Measurements from ENCODE around the gene RAB28. TPM values are rescaled to one million over a fixed set of nuclear protein-coding genes. Genes with fewer than 3 reads are reported as not detected.

RAB28 gene
- total RNA-seq, 1 experiment from 2014 or later = 19.8 TPM

DNA sequence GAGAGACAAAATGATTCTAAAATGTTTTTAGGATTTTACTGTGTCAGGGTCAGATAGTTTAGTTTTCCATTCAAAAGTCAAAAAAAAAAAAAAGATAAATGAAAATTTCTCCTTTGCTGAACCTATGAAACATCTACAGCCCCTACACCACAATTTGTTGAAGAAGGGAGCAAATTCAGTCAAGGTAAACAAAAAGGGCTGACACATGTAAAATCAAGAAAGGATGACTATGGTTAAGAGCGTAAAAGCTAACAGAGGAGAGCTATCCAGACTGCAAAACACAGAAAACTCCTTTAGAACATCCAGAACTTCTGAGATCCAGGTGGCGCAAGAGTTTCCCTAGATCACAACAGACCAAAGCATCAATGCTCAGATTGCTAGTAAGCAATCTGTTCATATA is 72.2 kb downstream of the RAB28 start:
- Histone ChIP-seq H3K18ac (ENCODE audit: insufficient read length, low read depth, low read length) (no peak overlapping the region), H3K79me2 (ENCODE audit: insufficient read depth, low read length) (no peaks in the 10 kb centered on the region), H3T11ph (ENCODE audit: low read length) (no peak overlapping the region), H4K20me1 (ENCODE audit: control insufficient read depth, insufficient read depth, insufficient read length) (no peaks in the 10 kb centered on the region), H2BK5ac (ENCODE audit: insufficient read length, low read length) (no peak overlapping the region), H2AK5ac (ENCODE audit: insufficient read length, low read length) (no peak overlapping the region), H3K9me3 (ENCODE audit: control insufficient read depth, low read depth, low read length) (no peaks in the 10 kb centered on the region), H3K4me1 (ENCODE audit: insufficient read depth, low read length) (peaks cover 4% of the 10 kb centered on the region; the same call in 1 of the 2 replicates), H2BK20ac (ENCODE audit: low read depth, low read length, poor library complexity, severe bottlenecking) (no peak overlapping the region), H3K27ac (ENCODE audit: insufficient read length, low read depth, low read length) (no peak overlapping the region), H3K4ac (ENCODE audit: low read depth, low read length) (no peak overlapping the region), H3K79me1 (ENCODE audit: insufficient read depth, low read depth, low read length, poor library complexity, severe bottlenecking) (peaks cover 3% of the 10 kb centered on the region), H3K56ac (ENCODE audit: insufficient read length, low read depth, low read length) (no peak overlapping the region), H2BK12ac (ENCODE audit: insufficient read length, low read depth, low read length) (no peak overlapping the region), H3K27me3 (ENCODE audit: insufficient read depth, low read length) (no peaks in the 10 kb centered on the region; the same call in 1 of the 2 replicates), H3K14ac (ENCODE audit: insufficient read depth, low read length) (no peak overlapping the region), H3K9ac (ENCODE audit: extremely low read depth, insufficient read length, low read length) (no peak overlapping the region), H4K5ac (ENCODE audit: insufficient read length, low read depth, low read length) (no peak overlapping the region), H3K4me2 (ENCODE audit: insufficient read depth, insufficient read length, low read length) (no peak overlapping the region), H4K91ac (ENCODE audit: insufficient read length, low read depth, low read length) (no peak overlapping the region), H2BK120ac (ENCODE audit: low read depth, low read length, poor library complexity, severe bottlenecking) (no peak overlapping the region), H3K23me2 (ENCODE audit: insufficient read length, low read depth, low read length, poor library complexity, severe bottlenecking) (no peaks in the 10 kb centered on the region), H2AFZ (ENCODE audit: low read length) (no peak overlapping the region), H4K8ac (replicated peaks; ENCODE audit: insufficient read length, low read depth, low read length) (no peak overlapping the region), H2BK15ac (ENCODE audit: low read depth, low read length) (no peak overlapping the region), H3K23ac (ENCODE audit: insufficient read length, low read depth, low read length) (no peak overlapping the region)
- WGBS (ENCODE audit: extremely low coverage, insufficient read length, low lambda C conversion rate) = no CpG with 5 or more reads among the region's 2 CpGs
- H3K27me3 Mint-ChIP-seq (ENCODE audit: low read depth) = no peaks in the 10 kb centered on the region
- H3K4me1 Mint-ChIP-seq = peaks cover 6 to 11% of the 10 kb centered on the region in 2 experiments
- DNase-seq = no peak
- H3K9me3 Mint-ChIP-seq = no peaks in the 10 kb centered on the region
- peaks cover 18% of the 10 kb centered on the region in 3 experiments; a peak in 6 of 7 replicates for H3K36me3 Mint-ChIP-seq (ENCODE audit: insufficient read depth in 1 of 3, low read depth in 3 of 3)
- H3K4me3 Mint-ChIP-seq = no peak overlapping the region
- TF ChIP-seq, protein P1, sequence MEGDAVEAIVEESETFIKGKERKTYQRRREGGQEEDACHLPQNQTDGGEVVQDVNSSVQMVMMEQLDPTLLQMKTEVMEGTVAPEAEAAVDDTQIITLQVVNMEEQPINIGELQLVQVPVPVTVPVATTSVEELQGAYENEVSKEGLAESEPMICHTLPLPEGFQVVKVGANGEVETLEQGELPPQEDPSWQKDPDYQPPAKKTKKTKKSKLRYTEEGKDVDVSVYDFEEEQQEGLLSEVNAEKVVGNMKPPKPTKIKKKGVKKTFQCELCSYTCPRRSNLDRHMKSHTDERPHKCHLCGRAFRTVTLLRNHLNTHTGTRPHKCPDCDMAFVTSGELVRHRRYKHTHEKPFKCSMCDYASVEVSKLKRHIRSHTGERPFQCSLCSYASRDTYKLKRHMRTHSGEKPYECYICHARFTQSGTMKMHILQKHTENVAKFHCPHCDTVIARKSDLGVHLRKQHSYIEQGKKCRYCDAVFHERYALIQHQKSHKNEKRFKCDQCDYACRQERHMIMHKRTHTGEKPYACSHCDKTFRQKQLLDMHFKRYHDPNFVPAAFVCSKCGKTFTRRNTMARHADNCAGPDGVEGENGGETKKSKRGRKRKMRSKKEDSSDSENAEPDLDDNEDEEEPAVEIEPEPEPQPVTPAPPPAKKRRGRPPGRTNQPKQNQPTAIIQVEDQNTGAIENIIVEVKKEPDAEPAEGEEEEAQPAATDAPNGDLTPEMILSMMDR (conservative IDR thresholded peaks at IDR 0.05) = no peak
- peak overlapping the region; percentile 22 to 46 (median 46); a peak in 3 of 7 replicates for H3K27ac Mint-ChIP-seq
